Caco-2 (cell line): ENCODE measurements around the gene ZC3H18. TPM values are rescaled to one million over a fixed set of nuclear protein-coding genes. Genes with fewer than 3 reads are reported as not detected.

ENCODE experiments used
- BruUV-seq: library from RNA; stranded (reverse); fragments of 400-500 nt; replicated peaks from 2 replicates; lab custom pipeline; 2021; lab: Mats Ljungman, UMichigan
- CTCF ChIA-PET: fragments of 300-600 bp; sonication (Branson Sonifier 250); formaldehyde crosslinking; loops from one replicate; lab custom pipeline; 2022; ENCODE audit warnings: antibody characterized with exemption; lab: Charles Lee
- POLR2A ChIA-PET: fragments of 300-600 bp; sonication (Branson Sonifier 250); formaldehyde crosslinking; loops from one replicate; lab custom pipeline; 2022; ENCODE audit warnings: antibody characterized with exemption; lab: Charles Lee
- DNase-seq, 2 experiments: peaks; one replicate each; pipeline versions ENCODE4 v3.0.0 to v3.0.0-alpha.2; 2020 to 2022
- H3K27me3 ChIP-seq: replicated peaks from 2 replicates; pipeline ENCODE4 v1.6.0; 2011; ENCODE audit warnings: low read length; ENCODE audit not compliant: control insufficient read depth, insufficient read depth
- H3K36me3 ChIP-seq: 2 replicates; pipeline ENCODE4 v1.5.1; 2011; ENCODE audit warnings: low read length; ENCODE audit not compliant: control insufficient read depth, insufficient read depth
- H3K4me1 ChIP-seq: fragments of 250-450 bp; sonication (Bioruptor Pico); 2 replicates; pipeline ENCODE4 v1.5.1; 2020; ENCODE audit warnings: mild to moderate bottlenecking
- H3K4me3 ChIP-seq: 2 replicates; pipeline ENCODE4 v1.5.1; 2011; ENCODE audit warnings: low read depth, mild to moderate bottlenecking, control low read depth, low read length
- H3K9me3 ChIP-seq: fragments of 250-450 bp; sonication (Bioruptor Pico); 2 replicates; pipeline ENCODE4 v1.5.1; 2020; ENCODE audit warnings: mild to moderate bottlenecking, moderate library complexity
- H3K27ac Mint-ChIP-seq: one replicate; pipeline ENCODE4 v1.8.0; 2022; ENCODE audit warnings: mixed read lengths; ENCODE audit not compliant: unreplicated experiment
- H3K27me3 Mint-ChIP-seq: one replicate; pipeline ENCODE4 v1.8.0; 2022; ENCODE audit warnings: mixed read lengths; ENCODE audit not compliant: insufficient read depth, unreplicated experiment
- H3K36me3 Mint-ChIP-seq: one replicate; pipeline ENCODE4 v1.8.0; 2022; ENCODE audit warnings: mild to moderate bottlenecking, mixed read lengths; ENCODE audit not compliant: insufficient read depth, unreplicated experiment
- H3K4me1 Mint-ChIP-seq: one replicate; pipeline ENCODE4 v1.8.0; 2022; ENCODE audit warnings: low read depth, mixed read lengths; ENCODE audit not compliant: unreplicated experiment
- H3K4me3 Mint-ChIP-seq: one replicate; pipeline ENCODE4 v1.8.0; 2022; ENCODE audit warnings: mild to moderate bottlenecking, moderate library complexity, mixed read lengths; ENCODE audit not compliant: unreplicated experiment
- H3K9me3 Mint-ChIP-seq: one replicate; pipeline ENCODE4 v1.8.0; 2022; ENCODE audit warnings: mixed read lengths; ENCODE audit not compliant: unreplicated experiment
- CTCF ChIP-seq, 2 experiments: fragments of 200-600 bp in 1 of 2; IDR thresholded peaks; 1 replicate in 1 of 2; 2 replicates in 1 of 2; pipeline versions ENCODE4 v1.5.1 to v1.8.0; 2011 to 2022; ENCODE audit warnings: antibody characterized with exemption in 1 of 2, control low read depth in 1 of 2, inconsistent platforms in 1 of 2, low read depth in 1 of 2, low read length in 1 of 2, mild to moderate bottlenecking in 1 of 2, moderate library complexity in 1 of 2; ENCODE audit not compliant: insufficient read depth in 1 of 2, severe bottlenecking in 1 of 2, unreplicated experiment in 1 of 2
- intact Hi-C: fragments of 100-400 bp; cut with micrococcal nuclease; formaldehyde crosslinking; loops from one replicate; pipeline ENCODE4 v1.10.0; 2022; ENCODE audit not compliant: unreplicated experiment
- total RNA-seq: library from RNA; stranded (reverse); gene quantifications from 2 replicates; pipeline ENCODE4 v1.2.3, GENCODE V29; 2022

ZC3H18 gene
- total RNA-seq, 1 experiment from 2014 or later, result 82.0 TPM

- Mint-ChIP-seq H3K9me3 (peaks cover 18% of the 10 kb centered on the region), H3K27me3 (no peaks in the 10 kb centered on the region), H3K36me3 (no peaks in the 10 kb centered on the region), H3K4me1 (no peaks in the 10 kb centered on the region), H3K27ac (no peak overlapping the region), H3K4me3 (no peak overlapping the region)
- intact Hi-C loops, result no loop called here
- Histone ChIP-seq H3K27me3 (no peaks in the 10 kb centered on the region), H3K9me3 (peaks cover 10% of the 10 kb centered on the region), H3K4me3 (no peak overlapping the region), H3K36me3 (no peaks in the 10 kb centered on the region), H3K4me1 (peaks cover 7% of the 10 kb centered on the region; the same call in 1 of the 2 replicates)
- DNase-seq, result no peak
- TF ChIP-seq CTCF (IDR thresholded peaks at IDR 0.05; ENCODE audit: insufficient read depth in 1 of 2, low read depth in 1 of 2, low read length in 1 of 2, severe bottlenecking in 1 of 2, unreplicated experiment in 1 of 2), result no peak
- ChIA-PET CTCF (interaction anchor here (0.6 kb wide), 1 partner anchor 1096 kb away, joined by 3 read pairs; no protein-coding TSS in a partner anchor), POLR2A (no interaction called here)
- no TSS peak for BruUV-seq
Observed at GRCh38 chr16:88552815-88553214, 17.4 kb upstream of the ZC3H18 start.

- Histone ChIP-seq H3K36me3 (no peaks in the 10 kb centered on the region), H3K4me1 (peaks cover 8% of the 10 kb centered on the region), H3K9me3 (peaks cover 10% of the 10 kb centered on the region), H3K27me3 (no peaks in the 10 kb centered on the region), H3K4me3 (no peak overlapping the region)
- Mint-ChIP-seq H3K27ac (no peak overlapping the region), H3K9me3 (peaks cover 18% of the 10 kb centered on the region), H3K36me3 (no peaks in the 10 kb centered on the region), H3K4me1 (peaks cover 3% of the 10 kb centered on the region), H3K4me3 (no peak overlapping the region), H3K27me3 (peaks cover under 1% of the 10 kb centered on the region)
- DNase-seq, result no peak
- CTCF ChIA-PET, result interaction anchor here (0.7 kb wide), 1 partner anchor 17 kb away, joined by 3 read pairs; the partner anchor contains the start of gene ZC3H18
- intact Hi-C loops, result no loop called here
- BruUV-seq, result no TSS peak
- TF ChIP-seq CTCF (IDR thresholded peaks at IDR 0.05; ENCODE audit: insufficient read depth in 1 of 2, low read depth in 1 of 2, low read length in 1 of 2, severe bottlenecking in 1 of 2, unreplicated experiment in 1 of 2), result no peak
- POLR2A ChIA-PET, result interaction anchor here (0.7 kb wide), 1 partner anchor 49 kb away, joined by 4 read pairs; no protein-coding TSS in a partner anchor
Observed at GRCh38 chr16:88553739-88554138, 16.5 kb upstream of the ZC3H18 start.

GRCh38 chr16:88554711-88555264 lies 15.4 kb upstream of the ZC3H18 start:
- H3K27ac Mint-ChIP-seq, result no peak overlapping the region
- no peak for DNase-seq
- no peak overlapping the region for H3K4me3 Mint-ChIP-seq
- H3K36me3 ChIP-seq, result no peaks in the 10 kb centered on the region
- peaks cover 5% of the 10 kb centered on the region for H3K4me1 ChIP-seq
- no TSS peak for BruUV-seq
- H3K9me3 Mint-ChIP-seq, result peaks cover 18% of the 10 kb centered on the region
- H3K4me1 Mint-ChIP-seq, result peaks cover 6% of the 10 kb centered on the region
- POLR2A ChIA-PET, result no interaction called here
- H3K9me3 ChIP-seq, result peaks cover 10% of the 10 kb centered on the region
- no peaks in the 10 kb centered on the region for H3K36me3 Mint-ChIP-seq
- H3K27me3 ChIP-seq, result no peaks in the 10 kb centered on the region
- no peak overlapping the region for H3K4me3 ChIP-seq
- intact Hi-C loops, result no loop called here
- peaks cover 2% of the 10 kb centered on the region for H3K27me3 Mint-ChIP-seq
- TF ChIP-seq CTCF (IDR thresholded peaks at IDR 0.05; ENCODE audit: insufficient read depth in 1 of 2, low read depth in 1 of 2, low read length in 1 of 2, severe bottlenecking in 1 of 2, unreplicated experiment in 1 of 2), result no peak
- CTCF ChIA-PET, result no interaction called here
